NCI-H128 (cell line): ENCODE data around the gene FAM163B.
A peak's percentile ranks its signal among the peaks of the same experiment; 100 is the strongest.

Experiments used
- DNase-seq: peaks from one replicate; lab custom pipeline; 2025; ENCODE audit not compliant: unreplicated experiment; lab: John Stamatoyannopoulos, UW

FAM163B gene

DNA sequence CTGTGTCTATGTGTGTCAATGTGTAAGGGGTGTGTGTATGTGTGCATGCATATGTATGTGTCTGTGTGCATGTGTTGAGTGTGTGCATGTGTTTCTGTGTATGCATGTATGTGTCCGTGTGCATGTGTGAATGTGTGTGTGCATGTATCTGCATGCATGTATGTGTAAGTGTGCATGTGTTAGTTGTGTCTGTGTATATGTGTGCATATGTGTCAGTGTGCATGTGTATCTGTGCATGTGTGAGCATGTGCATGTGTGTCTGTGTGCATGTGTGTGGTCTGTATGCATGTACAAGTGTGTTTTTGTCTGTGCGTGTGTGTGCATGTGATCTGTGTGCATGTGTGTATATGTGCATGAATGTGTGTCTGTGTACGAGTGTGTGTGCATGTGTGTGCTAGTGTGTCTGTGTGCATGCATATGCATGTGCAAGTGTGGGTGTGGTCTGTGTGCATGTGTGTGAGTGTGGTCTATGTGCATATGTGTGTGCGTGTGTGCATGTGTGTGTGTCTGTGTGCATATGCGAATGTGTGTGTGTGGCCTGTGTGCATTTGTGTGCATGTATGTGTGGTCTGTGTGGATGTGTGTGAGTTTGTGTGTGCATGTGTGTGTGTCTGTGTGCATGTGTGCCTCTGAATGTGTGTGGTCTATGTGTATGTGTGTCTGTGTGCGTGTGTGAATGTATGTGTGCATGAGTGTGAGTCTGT is 9.6 kb downstream of the FAM163B start:
- DNase-seq = no peak

GRCh38 chr9:133598978-133599377 is 10.2 kb downstream of the FAM163B start:
- no peak for DNase-seq

GRCh38 chr9:133597316-133597957 is 11.8 kb downstream of the FAM163B start:
- no peak for DNase-seq

- DNase-seq = no peak
Observed at GRCh38 chr9:133595910-133596309, 13.3 kb downstream of the FAM163B start.

DNA sequence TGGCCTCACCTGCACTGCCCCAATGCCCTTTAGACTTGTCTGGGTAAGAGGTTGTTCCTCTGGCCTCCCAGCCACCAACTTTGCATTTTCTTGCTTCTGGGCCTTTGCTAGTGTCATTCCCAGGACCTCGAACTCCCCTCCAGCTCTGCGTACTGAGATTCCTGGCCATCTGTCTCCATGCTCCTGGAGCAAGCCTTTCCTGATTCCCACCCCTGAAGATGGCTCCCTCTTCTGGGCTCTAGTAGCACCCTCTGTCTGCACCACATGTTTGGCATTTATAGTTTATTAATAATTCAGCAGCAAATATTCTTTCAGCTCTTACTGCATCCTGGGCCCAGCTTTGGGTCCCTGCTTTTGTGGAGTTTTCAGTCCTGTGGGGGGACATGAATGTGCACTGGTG is 14.9 kb downstream of the FAM163B start:
- no peak for DNase-seq

GRCh38 chr9:133593587-133594253 is 15.5 kb downstream of the FAM163B start:
- DNase-seq = no peak

DNA sequence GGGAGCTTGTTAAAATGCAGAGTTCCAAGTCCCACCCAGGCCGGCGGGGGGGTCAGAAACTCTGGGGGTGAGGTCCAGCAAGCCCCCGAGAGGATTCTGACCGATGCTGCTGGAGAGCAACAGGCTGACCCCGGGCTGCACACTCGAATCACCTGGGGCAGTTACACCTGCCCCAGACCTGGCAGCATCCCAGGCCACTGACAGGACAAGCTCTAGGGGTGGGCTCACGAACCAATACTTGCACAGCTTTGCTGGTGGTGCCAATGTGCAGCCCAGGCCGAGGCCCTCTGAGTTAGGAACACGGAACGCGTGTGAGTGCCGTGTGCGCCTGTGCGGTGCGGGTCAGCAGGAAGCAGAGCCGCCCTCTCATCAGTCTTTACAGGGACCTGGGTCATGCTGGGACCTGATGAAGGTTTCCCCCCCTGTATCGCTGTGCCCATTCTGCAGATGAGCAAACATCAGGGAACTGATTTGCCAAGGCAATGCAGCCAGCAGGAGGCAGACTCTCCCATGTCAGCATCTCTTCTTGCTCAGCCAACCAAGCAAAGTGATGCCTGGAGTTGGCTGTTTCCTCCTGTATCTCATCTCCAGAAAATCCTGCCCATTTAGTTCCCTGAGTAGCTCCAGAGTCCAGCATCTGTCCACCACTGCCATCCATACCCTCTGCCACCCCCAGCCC is 16.3 kb downstream of the FAM163B start:
- no peak for DNase-seq

DNA sequence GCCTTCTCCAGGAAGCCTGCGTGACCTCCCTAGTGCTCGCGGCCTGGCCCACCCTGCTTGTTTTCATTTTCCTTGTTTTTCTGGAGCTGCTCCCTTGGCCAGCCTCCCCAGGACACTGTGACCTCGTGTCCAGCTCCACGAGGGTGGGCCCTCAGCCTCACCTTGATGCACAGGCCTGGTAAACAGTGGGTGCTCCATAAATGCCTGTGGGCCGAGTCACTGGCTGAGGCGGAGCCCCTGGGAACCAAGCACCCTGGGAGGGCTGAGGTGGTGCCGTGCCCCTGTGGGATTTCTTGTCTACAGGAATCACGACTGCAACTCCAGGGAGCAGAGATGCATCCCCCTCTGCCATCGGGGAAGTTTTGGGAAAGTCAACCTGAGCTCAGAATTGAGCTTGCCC is 17.2 kb downstream of the FAM163B start:
- no peak for DNase-seq

DNA sequence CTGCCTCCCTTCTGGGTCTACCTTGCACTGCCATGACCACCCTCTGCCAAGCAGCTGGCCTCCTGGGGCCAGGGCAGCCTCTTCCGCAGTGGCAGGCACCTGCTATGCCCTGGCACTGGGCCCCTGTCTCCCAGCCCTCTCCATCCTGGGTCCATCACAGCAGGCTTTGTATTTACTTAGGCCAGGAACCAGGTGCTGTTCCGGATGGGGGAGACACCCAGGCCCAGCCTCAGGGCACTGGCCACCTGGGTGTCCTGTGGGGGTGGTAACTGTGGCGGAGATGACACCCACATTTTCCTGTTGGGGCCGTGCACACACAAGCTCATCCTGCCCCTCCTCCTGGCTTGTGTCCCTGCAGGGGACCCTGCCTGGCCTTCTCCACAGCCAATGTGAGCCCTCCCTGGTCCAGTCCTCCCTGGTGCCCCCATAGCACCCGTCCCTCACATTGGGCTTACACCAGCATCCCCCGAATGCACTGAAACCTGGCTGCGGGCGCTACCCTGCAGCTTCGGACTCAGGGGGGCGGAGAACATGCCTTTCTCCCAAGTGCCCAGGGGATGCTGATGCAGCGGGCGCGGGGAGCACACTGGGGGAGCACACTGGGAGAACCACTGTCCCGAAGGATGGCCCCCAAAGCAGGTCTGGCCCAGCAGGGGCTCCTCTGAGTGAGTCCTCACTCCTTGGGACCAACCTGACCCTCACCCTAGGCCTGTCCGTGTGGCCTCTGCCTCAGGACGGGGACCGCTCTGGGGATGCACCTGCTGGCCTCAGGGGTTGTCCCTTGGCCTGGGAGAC is 17.9 kb downstream of the FAM163B start:
- DNase-seq = no peak

DNA sequence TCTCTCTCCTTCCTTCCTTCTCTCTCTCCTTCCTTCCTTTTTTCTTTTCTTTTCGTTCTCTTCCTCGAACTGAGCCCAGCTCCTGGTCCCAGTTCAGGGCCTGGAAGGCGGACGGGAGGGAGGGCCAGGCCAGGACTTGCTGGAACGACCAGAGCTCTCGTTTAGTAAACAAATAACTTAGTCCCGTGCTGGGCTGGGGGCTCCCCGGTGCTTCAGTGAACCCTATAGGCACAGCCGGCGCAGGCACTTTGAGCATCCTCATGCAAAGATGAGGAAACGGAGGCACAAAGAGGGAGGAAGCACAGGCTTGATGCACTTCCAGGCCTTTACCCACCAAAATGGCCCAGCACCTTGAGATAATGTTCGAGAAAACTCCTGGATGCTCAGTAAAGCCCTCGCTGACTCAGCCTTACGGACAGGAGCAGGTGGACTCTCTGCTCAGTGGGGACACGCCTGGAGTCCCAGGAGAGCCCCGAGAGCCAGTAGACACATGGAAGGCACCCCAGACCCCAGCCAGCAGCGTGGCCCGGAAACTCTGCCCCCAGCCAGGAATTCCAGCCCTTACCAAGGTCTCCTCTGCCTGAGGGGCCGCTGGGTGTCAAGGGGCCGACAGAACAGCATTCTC is 18.8 kb downstream of the FAM163B start:
- no peak for DNase-seq

- no peak for DNase-seq
Observed at GRCh38 chr9:133589454-133590227, 19.5 kb downstream of the FAM163B start.

DNA sequence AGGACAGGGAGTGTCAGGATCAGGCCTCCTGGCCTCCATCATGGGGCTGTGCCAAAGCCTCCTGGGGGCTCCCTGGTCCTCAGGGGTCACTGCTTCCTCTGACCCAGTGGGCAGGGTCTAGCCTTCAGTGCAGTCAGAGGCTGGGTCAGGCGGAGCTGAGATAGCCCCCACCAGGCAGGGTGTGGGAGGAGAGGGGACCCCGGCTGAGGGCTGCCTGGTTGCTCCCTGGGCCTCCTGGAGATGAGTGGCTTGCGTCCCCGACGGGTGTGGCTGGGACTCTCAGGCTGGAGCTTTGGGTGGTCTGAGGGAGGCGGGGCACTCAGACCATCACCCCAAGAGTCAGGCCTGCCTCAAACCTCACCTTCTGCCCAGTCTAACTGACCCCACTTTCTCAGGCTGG is 21.7 kb downstream of the FAM163B start:
- no peak for DNase-seq

- no peak for DNase-seq
Observed at GRCh38 chr9:133587051-133587450, 22.1 kb downstream of the FAM163B start.

- no peak for DNase-seq
Observed at GRCh38 chr9:133585481-133586351, 23.5 kb downstream of the FAM163B start.

GRCh38 chr9:133584559-133585476 is 24.4 kb downstream of the FAM163B start:
- peak; percentile 90 for DNase-seq

DNA sequence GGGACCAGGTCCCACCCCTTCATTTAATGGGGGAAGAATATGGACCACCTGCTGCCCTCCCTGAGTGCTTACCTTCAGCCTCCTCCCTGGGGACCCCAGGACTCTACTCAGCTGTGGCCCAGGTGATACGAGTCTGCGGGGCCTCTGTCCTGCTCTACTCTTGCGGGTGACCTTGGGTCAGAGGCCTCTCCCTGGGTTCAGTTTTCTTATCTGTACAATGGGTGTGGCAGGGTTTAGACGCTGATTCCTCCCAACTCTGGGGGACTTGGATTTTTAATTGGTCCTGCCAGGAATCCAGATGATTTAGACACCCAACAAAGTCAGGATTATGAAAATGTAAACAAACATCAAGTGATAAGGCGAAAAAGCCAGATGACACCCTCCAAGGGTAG is 25.0 kb downstream of the FAM163B start:
- DNase-seq = no peak

DNA sequence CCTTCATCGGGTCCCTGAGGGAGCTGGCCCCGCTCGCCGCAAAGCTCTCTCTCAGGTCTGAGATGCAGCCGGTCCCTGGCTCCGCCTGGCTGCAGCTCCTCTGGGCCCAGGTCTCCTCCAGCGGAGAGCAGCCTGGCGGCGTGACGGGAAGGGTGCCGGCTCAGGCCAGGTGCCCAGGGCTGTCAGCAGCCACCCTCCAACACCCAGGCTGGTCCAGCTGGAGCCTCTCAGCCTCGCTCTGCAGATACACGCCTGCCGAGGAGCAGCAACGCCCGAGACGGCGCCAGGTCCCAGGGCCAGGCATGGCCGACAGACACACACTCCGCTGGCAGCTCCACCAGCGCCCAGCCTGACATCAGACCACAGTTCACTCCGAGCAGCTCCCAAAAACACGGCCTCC is 25.6 kb downstream of the FAM163B start:
- no peak for DNase-seq

DNA sequence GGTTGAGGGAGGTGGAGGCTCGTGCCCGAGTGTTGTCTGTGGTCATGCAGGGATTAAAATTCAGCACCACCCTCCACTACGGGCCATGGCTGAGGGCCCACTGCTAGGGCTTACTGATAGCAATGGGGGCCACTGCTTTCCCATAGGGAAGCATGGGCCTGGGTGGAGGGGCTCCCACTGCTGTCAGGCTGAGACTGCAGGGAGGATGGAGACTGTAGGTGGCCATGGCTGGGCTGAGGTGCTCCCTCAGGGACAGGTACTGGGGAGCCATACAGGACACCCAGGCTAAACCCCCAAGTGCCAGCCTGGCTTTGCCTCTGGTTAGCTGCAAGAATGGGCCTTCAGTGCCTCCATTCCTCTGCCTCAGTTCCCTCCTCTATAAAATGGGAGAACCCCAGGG is 26.1 kb downstream of the FAM163B start:
- no peak for DNase-seq
